Measurements from ENCODE around the gene VSTM4. TPM values are rescaled to one million over a fixed set of nuclear protein-coding genes. Genes with fewer than 3 reads are reported as not detected.

Gene VSTM4, protein sequence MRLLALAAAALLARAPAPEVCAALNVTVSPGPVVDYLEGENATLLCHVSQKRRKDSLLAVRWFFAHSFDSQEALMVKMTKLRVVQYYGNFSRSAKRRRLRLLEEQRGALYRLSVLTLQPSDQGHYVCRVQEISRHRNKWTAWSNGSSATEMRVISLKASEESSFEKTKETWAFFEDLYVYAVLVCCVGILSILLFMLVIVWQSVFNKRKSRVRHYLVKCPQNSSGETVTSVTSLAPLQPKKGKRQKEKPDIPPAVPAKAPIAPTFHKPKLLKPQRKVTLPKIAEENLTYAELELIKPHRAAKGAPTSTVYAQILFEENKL
- total RNA-seq, result 0.14 and 0.27 TPM in 2 replicates

DNA sequence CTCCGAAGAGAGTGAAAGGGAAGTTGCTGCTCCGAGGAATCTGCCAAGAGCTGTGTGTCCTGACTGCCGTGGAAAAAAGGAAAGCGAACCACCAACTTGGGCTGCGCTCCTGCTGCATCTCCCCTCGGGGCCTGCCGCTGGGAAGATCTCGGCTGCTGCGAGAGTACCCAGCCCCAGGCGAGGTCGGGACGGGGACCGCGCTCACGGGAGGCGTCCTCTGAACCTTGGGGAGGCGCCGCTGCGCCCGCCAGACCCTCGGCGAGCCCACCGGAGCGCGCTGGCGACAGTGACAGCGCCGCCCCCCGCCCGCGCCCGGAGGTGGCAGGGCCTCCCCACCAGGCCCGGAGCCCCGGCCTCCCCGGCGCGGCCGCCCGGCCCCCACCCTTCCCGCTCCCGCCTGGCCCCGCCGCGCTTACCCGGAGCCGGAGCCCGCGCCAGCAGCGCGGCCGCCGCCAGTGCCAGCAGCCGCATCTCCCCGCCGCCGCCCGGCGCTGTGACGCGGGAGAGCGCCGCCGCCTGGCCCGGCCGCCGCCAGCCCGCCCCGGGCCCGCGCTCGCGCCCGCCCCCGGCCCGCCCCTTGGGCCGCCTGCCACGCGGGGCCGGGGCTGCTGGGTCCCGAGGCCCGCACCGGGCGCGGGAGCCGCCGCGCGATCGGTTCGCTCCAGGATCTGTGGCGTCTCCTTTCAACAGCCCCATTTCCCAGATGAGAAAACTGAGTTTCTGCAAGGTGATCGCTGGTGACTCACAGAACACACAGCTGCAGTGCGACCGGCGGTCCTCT, at the start of gene VSTM4:
TSS of gene VSTM4 (minus strand) at position 508 of the 781 bp plus-strand sequence. CDS start at position 471, 37 bp downstream.
- intact Hi-C loops (cut with micrococcal nuclease), result no loop called here

DNA sequence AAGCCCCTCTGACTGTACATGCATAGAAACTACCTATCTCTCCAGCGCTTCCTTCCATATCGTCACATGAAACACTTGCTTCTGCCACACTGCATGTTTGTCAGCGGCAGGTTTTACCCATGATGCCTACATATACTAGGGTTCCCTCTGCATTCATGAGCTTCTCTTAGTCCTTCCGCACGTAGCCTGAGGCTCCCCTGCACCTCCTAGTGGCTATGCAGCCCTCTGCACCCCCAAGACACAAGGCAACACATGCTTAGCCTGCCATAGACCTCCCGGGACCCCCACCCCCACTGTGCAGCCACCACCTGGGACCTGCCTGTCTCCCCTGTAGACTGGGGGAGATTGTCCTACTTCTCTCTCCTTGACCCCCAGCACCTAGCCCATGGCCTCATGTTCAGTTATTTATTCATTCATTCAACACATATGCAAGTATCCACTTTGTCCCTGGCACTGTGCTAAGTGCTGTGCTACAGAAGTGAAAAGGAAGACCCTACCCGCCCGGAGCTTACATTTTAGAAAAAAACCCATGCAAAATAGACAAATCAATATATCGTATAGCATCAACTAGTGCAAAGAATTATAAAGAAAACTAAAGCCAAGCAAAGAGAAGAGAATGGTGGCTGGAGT, 49.4 kb upstream of the VSTM4 start:
- intact Hi-C loops (cut with micrococcal nuclease), result no loop called here

DNA sequence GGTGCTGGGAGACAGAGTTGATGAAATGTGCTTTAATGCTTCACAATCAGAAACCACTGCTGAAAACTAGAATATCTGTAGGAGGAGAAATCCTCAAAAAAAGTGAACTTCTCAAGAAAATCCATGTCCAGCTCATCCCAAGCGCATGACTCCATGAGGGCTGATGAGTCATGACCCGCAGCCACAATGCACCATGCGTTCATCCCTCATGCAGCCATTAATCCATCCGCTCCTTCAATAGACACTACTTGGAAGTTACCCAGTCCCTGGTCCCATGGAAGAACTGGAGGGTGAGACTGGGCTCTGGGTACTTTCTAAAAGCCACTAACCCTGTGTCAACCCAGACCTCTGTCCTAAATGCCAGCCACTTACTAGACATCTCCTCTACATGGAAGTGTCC, 48.4 kb upstream of the VSTM4 start:
- intact Hi-C loops (cut with micrococcal nuclease), result no loop called here

DNA sequence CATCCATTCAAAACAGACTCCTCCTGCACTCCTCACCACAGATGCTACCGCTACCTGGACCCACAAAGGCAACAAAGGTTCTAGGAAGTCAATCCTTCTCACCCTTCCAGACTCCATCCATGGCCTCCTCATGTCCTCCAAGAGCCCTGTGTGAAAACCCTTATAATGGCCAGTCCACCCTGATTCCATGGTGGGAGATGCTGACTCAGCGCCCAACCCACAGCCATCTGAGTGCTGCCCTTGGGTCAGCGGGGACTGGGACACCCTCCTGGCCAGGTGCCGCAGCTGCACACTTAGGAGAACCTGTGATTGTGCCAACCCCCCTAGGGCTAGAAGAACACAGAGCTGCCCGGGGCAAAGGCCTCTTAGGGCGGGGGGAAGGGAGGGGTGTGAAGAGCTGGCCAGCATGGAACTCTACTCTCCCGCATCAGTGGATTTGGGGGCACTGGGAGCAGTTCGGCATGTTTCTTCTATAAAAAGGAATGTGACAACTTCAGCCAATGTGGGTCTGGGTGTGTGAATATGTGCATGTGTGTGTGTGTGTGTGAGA, 47.5 kb upstream of the VSTM4 start:
- intact Hi-C loops (cut with micrococcal nuclease), result no loop called here

DNA sequence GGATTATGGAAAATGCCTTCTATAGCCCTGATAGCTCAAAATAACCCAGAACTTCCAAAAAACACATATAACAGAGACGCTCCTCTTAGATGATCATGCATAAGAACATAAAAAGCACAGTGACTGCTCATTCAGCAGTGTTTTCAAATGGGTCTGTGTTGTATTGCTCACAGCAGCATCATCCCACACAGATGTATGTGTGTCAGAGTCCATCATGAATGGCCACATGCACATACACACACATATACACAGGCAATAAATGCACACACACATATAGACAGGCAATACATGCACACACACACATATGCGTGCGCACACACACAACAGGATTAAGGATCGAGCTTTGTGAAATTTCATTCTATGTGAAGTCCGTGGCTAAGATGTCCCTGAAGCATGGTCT, 46.7 kb upstream of the VSTM4 start:
- intact Hi-C loops (cut with micrococcal nuclease), result no loop called here

DNA sequence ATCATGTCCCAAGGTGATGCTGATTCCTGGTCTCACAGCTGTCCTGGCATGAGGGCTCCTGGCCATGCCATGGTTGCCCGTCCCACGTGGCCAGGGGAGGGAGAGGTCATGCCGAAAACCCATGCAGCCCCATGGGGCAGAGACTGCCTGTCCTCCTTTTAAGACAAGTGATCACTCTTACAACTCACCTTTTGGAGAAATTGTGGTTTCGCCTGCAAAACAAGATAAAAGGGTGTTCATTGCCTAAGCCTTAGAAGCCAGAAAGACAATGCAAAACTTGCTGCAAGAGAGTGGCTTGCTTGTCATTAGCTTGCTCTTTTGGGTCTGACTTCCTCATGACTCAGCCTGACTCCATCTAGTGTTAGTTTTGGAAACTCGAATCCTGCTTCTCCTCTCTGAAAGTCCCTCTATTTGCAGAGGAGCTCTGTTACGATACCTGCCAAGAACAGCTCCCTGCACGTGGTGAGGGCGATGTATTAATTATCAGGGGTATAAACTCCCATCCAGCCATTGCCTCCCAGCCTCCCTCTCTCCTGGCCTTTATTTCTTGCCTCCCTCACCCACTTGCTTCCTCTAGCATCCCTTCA, 46.2 kb upstream of the VSTM4 start:
- intact Hi-C loops (cut with micrococcal nuclease), result no loop called here

DNA sequence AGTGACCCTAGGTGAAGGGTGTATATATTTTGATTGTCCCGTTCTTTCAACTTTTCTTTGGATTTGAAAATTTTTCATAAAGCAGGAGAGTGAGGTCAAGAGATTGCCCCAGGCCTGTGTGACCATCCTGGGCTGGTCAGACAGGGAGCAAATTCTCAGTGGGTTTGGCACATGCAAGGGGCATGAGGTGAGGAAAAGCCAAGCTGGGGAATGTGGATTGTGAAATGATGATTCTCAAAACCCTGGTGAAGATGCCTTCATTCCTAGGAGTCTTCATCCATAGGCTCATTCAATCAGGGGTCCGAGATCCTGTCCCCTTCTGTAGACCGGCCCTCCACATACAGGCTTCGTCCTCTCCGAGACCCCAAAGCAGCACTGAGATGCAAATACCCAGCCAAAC, 45.5 kb upstream of the VSTM4 start:
- intact Hi-C loops (cut with micrococcal nuclease), result no loop called here

DNA sequence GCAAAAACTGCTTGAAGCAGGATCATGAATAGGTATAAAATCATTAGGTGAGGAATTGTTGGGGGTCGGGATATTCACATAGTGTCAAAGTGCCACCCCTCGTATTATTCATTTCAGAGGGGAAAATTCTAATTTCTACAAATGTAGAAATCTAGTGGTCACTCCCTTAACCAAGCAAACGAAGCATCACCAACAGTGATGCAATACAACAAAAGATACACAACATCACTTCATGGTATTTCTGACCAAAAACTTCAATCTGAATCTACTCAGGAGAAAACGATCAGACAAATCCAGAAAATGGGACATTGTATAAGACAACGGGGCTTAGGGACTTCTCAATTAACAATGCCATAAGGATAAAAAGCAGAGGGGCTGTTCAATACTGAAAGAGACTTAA, 44.8 kb upstream of the VSTM4 start:
- intact Hi-C loops (cut with micrococcal nuclease), result no loop called here

DNA sequence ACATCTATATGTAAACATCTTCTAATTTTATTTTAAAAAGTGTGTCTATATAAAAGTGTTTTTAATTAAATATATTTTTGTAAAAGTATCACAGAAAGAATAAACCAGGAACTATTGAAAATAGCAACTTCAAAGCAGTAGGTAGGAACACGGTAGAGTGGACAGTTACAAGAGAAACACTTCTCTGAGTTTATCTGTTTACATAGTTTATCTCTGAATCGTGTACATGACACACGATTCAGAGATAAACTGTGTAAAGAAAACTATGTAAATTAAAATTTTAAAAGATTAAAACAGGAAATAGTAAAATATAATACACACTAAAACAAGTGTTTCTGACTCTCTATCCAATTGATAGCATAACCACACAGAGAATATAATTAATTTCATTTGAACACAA, 43.6 kb upstream of the VSTM4 start:
- intact Hi-C loops (cut with micrococcal nuclease), result no loop called here

DNA sequence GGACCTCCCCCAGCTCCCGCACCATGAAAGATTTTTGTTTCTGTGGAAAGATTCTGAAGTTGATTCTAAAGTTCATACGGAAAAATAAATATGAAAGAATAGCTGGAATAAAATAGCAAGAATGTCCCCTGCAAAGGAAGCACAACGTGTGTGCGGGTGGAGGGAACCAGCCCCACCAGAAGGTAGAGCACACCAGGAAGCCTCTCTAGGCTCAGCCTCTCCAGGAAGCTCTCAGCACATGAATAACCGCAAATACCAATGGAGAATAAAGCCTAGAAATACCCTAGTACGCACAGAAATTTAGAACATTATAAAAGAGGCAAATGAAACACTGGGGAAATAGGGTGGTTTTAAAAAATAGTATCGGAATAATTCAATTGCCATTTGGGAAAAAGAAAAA, 43.1 kb upstream of the VSTM4 start:
- intact Hi-C loops (cut with micrococcal nuclease), result no loop called here

DNA sequence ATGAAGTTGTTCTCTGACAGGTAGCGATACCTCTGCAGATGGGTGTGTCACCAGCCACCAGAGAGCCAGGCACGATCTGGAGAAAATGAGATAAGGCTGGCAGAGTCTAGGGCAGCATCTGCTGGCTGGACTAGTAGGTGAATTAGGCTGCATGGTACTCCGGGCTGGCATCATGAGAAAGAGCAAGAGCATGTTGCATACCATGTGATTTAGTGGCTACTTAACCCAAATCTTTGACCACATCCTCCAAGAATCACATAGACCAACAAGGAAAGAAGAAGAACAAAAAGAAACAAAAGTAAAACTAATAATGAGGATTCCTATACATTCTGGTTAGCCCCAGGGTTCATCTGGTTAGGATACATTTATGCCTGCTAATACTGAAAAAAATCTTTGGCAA, 41.9 kb upstream of the VSTM4 start:
- intact Hi-C loops (cut with micrococcal nuclease), result no loop called here

DNA sequence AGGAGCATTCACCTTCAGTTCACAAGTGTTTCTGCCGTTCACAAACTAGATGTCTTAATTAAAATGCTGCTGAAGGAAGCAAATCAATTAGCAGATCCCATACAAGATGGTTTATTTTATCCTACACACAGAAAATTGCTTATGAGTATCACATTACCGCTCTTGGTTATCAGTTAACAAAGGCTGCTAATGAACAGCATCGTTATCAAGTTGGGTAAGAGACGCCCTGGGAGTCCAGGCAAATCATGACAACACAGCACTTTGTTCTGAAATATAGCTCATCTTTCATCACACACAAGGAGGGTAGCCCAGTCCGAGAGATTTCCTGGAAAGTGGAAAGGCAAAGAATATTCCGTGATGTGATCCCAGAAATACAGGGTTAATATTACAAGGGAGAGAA, 39.3 kb upstream of the VSTM4 start:
- intact Hi-C loops (cut with micrococcal nuclease), result no loop called here

DNA sequence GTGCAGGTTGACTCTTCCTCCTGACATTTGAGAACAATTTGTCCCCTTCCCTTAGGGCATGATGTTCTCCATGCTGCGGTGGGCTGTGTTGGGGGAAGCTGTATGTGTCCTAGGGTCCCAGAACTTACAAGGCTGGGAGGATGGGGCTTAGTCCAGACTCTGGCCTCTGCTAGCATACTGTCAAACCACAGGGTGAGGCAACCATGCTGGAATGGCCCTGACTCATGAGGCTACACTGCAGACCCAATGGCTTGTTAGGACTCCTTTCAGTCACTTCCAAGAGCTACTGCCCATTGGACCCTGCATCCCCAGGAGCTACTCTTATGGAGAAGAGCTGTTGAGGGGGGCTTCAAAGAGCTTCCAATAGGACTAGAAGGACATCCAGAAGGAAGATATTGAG, 38.6 kb upstream of the VSTM4 start:
- intact Hi-C loops (cut with micrococcal nuclease), result no loop called here

DNA sequence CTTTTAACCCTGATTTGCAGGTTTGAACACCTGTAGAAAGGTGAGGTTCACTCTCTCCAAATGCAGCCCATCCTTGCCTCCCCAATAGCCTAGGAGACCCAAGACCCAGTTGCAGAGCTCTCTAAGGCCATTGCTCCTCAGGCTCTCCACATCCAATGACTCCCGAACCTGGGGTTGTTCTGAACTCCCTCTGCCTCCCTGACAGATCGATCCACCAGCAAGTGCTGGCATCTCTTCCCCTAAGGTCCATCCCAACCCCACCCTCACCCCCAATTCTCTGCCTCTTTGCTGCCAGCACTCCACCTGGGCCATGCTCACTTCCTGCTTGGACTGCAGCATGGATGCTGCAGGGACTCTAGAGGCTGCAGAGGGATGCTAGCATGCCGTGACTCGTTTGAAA, 37.8 kb upstream of the VSTM4 start:
- intact Hi-C loops (cut with micrococcal nuclease), result no loop called here

DNA sequence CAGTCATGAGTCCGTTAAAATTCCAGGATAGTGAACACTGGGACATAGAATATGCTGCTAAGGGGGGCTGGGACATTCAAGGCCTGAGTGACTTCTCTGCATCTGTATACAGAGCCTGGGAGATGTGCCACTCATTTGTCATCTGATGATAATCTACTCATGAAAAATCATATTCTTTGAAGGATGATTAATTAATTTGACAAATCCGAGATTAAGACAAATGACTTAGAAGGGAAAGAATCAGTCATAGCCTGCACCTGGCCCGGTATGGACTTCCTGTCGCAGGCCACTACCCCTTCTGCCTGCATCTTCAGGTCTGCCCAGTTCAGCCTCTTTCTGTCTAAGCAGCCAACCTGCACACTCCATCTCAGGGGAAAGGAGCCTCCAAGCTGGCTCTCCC, 37.3 kb upstream of the VSTM4 start:
- intact Hi-C loops (cut with micrococcal nuclease), result no loop called here

DNA sequence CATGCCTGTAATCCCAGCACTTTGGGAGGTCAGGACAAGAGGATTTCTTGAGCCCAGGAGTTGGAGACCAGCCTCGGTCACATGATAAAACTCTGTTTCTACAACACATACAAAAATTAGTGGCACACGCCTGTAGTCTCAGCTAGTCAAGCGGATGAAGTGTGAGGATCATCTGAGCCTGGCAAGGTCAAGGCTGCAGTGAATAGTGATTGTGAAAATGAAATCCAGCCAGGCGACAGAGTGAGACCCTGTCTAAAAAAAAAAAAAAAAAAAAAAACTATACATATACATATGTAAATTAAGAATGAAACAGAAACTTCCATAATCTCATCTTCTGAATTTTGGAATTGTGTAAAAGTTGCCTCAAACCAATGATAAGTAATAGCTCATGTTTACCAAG, 36.7 kb upstream of the VSTM4 start:
- intact Hi-C loops (cut with micrococcal nuclease), result no loop called here

DNA sequence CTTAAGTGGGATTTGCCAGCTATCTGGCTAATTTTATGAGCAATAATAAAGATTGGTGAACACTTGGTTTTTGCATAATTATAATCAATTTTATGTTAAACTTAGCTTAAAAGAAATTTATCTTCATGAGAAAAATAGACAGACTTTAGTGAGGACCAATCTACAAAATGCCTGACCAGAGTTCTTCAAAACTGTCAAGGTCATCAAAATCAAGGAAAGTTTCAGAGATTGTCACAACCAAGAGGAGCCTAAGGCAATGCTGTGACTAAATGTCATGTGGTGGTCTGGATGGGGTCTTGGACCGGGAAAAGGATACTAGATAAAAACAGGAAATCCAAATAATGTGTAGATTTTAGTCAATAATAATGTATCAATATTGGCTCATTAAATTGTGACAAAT, 36.2 kb upstream of the VSTM4 start:
- intact Hi-C loops (cut with micrococcal nuclease), result no loop called here

DNA sequence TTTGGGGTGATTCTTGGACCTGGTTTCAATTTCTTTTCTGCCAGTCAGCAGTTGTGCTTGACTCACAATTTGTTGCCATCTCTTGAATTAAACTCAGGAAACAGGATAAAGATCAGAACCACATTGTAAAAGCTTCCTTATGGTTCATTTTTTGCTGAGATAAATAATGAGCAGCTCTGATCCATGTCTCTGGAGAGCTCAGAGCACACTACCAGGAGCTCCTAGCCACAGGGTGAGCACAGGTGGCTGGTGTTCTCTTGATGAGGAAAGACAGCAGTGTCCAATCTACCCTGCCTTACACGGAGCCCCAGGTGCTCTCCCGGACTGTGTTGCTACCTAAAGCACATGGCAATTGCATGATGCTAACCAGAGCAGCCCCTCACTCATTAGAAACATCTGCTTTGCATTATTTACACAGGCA, 35.7 kb upstream of the VSTM4 start:
- intact Hi-C loops (cut with micrococcal nuclease), result no loop called here

DNA sequence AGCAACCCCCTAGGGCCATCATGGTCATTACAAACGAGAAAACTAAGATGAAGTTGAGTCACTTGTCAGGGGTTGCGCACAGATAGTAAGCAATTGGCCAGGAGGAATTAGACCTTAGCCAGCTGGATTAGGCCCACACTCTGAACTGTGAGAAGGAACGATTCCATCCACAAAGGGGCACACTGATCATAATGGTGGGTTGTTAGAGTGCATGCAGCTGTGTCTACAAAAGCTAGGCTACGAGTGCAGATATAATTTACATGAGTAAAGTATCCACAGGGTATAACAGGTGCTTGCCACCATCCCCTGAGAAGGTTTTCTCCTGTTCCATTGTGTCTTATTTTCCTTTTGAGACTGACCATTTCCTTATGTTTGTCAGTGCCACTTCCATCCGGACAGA, 35.1 kb upstream of the VSTM4 start:
- intact Hi-C loops (cut with micrococcal nuclease), result no loop called here

DNA sequence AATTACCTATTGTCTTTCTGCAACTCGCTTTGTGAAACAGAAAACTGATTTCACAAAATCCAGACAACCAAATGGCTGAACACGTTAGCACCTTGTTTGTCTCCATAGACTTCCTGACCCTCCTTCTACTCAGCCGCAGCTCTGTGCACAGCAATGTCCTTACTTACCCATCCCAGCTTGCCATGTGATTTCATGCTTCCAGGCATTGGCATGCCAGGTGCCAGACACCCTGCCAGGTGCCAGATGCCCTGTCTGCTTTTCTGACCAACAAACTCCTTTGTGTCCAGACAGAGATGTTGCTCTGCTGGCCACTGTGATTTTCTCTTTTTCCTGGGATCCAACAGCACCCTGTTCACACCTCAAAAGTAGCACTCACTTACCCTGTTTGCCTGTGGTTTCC, 34.6 kb upstream of the VSTM4 start:
- intact Hi-C loops (cut with micrococcal nuclease), result no loop called here

DNA sequence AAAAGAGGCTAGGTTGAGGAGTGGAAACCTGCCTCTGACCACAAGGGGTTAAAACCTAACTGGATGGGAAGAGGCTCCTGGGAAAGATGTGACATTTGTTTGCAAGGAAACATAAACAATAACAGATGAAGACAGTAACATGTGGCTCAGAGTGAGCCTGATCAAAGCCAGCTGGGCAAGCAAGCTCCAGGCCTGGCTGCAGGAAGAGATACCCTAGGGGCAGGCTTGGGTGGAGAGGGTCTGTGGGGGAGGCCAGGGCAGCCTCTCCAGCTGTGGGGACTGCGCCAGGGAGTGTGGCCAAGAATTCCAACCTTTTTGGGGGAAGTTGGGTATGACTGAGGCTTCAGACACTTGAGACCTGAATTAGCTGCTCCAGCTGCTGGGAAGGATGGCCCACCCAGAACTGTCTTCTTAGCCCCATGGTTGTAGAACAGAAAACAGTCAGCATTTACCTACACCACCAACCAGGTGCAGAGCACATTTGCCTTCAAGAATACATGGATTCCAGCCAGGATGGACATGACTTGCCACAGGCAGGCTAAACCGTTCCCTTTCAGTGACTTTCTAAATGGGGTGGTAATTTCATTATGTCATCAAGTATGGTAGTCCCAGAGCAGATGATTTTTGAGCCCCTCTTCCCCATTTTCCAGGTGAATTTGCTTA, 28.9 kb upstream of the VSTM4 start:
- intact Hi-C loops (cut with micrococcal nuclease), result no loop called here

Measured in T-helper 2 cell treated with Interferon-gamma antibody and Interleukin-4, amounts not matched to agents 100 ng/mL and 5 ng/mL, for 36 hours (primary cell).